Stimulated activated CD4-positive, alpha-beta T cell treated with anti-CD3 and anti-CD28 coated beads, Interleukin-15, amount 100 ng/mL, for 24 hours (primary cell): ENCODE measurements around the gene RAC3.

Experiments
- DNase-seq: peaks from one replicate; pipeline ENCODE4 v3.0.0-alpha.2; 2020

The RAC3 gene

DNA sequence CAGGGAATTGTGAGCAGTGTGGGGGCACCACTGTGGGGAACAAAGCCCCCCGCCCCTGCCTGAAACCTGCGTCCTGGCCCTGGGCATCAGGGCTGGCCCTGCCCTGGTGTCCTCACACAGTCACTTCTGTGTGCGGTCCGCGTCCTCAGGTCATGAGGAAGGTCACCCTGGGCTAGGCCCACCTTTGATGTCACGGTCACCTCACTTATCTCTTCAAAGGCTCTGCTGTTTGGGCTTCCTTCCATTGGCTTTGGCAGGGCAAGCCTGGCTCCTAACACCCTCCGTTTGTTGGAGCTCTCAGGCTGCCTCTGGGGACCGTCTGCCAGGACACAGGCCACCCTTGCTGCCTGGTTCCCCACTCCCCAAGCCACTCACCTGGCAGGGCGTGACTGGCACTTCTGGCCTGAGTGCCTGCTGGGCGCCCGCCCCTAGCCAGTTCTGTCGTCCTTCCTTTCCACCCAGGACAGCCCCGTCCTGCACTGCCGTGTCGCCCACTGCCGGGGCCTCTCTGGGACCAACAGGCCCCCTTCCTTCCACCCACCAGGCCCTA lies 17.6 kb upstream of the RAC3 start:
- no peak for DNase-seq

DNA sequence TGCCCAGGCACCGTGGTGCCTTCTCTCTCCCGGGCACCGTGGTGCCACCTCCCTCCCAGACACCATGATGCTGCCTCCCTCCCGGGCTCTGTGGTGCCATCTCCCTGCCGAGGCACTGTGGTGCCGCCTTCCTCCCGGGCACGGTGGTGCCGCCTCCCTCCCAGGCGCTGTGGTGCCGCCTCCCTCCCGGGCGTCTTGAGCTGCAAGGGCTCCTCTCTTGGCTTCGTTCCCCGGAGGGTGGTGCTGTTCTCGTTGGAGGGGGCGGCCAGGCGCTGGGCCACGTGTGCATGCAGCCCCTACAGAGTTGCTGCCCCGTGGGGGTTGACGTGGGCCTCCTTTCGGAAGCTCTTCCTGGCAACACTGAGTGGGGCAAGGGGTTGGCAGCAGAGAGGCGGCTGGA lies 17.0 kb upstream of the RAC3 start:
- DNase-seq = no peak

DNA sequence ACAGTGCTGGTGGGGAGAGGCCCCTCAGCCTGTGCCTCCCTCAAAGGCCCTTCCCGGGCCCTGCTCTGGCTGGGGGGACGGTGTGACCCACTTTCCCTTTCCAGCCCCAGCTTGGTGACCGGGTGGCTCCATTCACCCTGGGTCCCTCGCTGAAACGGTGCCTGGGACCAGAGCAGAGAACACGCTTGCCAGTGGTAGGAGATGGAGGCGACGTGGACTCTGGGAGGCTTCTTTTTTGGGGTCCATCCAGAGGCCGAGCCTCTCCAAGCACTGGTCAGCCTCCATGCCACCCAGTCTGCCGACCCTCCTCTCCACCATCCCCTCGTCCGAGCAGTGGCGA lies 16.5 kb upstream of the RAC3 start:
- no peak for DNase-seq

DNA sequence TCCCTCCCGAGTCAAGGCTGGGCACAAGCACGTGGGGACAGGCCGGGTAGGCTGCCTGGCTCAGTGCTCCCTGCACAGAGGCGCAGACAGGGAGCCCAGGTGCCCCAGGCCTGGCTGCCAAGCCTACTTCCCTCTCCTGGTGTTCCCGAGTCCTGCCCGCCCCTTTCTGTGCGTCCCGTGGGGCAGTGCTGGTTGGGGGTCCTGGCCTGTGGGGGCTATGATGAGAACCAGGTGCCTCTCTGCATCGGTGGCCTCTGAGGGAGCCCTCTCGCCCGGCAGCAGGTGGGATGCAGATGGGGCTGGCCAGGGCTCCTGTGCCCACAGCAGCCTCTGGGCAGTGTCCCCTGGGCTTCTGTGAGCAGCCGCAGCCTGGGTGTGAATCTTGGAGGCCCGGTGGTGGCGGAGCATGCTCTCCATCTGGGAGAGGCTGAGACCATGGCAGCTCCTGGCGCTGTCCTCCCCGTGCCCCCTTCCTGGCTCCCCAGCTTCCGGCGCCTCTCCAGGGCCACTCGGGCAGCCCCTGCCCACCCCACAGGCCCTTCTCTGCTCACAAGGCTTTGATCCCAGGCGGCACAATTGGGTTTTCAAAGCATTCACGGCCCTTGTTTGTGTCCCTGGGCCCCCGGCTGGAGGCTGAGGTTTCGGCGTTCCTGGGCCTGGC lies 16.0 kb upstream of the RAC3 start:
- DNase-seq = no peak

DNA sequence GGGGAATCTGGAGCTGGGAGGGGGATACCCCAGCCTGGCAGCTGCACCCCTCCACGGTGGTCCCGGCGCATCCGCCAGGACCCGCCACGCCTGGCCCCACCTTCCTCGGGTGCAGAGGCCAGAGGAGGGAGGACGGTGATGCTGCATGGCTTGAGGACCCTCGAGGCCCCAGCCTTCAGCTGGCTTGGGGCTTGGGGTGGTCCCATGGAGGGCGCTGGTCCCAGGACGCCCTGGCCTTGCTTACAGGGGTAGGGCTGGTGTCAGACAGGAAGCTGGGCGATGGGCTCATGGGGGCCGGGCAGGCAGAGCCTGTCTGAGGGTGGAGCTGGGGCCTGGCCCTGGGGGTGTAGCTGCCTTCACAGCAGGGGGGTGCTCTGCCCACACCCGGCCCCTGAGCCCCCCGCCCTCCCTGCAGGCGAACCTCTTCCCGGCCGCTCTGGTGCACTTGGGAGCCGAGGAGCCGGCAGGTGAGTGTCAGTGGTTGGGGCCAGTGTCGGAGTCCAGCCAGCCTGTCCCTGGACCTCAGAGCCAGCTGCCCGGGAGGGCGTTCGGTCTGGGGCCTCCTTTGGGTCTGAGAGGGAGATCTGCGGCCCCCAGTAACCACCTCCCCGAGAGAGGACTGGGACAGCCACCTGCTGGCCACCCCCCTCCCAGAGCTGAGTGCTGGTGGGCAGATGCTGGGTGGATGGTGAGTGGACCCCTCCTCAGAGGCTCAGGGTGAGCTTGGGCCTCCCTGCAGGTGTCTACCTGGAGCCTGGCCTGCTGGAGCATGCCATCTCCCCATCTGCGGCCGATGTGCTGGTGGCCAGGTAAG lies 15.2 kb upstream of the RAC3 start:
- DNase-seq = no peak

DNA sequence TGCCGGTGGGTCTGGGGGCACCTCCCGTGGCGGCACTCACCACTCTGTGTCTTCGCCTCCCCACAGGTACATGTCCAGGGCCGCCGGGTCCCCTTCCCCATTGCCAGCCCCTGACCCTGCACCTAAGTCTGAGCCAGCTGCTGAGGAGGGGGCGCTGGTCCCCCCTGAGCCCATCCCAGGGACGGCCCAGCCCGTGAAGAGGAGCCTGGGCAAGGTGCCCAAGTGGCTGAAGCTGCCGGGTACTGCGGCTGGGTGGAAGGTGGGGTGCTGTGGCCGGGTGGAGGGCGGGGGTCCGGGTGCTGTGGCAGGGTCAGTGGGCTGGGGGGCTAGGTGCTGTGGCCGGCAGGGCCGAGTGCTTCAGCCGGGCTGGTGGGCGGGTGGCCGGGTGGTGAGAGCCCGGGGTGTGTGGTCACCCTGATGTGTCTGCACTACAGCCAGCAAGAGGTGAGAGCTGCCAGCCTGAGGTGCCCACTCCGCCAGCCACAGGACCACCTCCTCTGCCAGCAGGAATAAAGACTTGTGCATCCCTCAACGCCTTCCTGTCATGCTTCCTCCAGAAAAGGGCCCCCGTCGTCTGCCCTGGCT lies 14.5 kb upstream of the RAC3 start:
- DNase-seq = no peak

DNA sequence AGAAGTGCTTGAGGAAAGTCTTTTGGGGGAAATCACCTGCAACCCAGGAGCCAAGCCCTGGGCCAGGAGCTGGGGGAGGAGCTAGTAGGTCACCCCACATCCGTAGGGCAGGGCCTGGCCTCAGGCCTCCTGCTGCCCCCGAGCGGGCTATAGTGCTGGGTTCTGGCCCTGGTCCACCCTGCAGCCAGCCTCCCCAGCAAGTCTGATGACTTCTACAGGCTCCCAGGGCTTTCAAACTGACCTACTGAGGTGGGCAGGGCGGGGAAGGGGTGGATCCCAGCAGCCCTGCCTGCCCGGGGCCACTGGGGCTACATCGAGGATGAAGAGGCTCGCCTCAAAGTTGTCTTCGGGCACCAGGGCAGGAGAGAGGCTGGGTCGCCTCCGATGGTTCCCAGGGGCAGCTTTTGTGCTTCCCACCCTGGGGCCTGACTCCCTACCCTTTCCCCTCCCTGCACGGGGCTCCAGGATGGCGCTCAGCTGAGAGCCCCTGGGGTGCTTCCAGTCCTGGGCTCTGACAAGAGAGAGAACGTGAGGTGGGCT lies 13.8 kb upstream of the RAC3 start:
- DNase-seq = no peak

DNA sequence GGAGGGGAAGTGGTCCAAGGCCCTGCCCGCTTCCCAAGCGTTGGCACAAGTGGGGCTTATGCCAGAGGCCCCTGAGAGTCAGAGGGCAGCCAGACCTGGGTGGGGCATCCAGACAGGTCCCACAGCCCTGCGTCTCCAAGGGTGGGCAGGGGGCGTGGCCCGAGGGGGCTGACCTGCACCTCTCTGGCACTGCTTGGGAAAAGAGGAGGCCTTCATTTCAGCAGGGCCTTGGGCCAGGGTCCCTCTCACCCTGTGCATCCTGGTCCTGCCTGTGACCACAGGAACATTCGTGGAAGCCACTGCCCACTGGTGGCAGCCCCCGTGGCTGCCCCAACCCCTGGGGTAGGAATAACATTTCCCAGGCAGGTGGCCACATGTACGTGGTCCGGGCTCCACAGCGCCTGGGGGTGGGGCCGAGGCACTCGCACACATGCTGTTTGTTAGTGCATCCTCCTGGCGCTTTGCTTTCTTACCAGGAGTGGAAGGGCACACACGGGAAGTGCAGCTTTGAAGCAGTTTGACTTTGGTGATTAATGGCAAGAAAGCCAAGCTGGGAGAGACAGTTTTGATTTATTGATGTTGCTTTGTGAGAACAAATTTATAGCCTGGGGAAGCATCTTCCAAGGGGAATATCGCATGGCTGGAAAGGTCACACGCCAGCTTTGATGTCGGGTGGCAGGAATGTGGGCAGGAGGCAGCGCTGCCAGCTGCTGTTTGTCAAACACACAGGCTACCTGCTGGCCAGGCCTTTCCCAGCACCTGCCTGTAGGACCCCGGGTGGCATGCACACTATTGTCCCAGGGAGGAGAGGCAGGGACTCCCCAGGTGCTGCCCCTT lies 13.1 kb upstream of the RAC3 start:
- DNase-seq = no peak

DNA sequence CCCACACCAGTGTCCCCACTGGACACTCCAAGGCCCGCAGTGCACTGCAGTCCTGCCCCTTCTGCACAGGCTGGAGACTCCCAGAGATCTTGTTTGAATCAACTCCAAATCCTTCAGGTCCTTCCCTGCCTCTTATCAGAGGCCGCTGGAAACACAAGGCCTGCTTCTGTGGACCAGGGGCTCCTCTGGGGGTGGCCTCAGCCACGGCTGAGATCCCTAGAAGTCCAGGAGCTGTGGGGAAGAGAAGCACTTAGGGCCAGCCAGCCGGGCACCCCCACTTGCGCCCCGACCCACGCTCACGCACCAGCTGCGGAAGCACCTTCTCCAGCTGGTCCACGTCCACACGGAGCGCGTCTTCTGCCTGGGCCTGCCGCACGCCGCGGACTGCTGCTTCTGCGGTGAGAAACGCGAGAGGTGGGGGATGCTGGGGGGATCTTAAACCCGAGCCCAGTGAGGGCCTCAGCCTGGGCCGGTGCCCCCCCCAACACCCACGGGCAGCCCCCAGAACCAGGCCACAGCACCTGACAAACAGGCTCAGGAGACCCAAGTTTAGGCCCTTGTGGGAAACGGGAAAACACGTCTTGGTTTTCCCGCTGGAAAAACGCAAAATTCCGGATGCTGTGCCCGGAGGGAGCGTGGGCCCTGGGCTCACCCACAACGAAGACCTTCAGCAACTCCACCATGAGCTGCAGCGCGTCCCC lies 12.3 kb upstream of the RAC3 start:
- no peak for DNase-seq

DNA sequence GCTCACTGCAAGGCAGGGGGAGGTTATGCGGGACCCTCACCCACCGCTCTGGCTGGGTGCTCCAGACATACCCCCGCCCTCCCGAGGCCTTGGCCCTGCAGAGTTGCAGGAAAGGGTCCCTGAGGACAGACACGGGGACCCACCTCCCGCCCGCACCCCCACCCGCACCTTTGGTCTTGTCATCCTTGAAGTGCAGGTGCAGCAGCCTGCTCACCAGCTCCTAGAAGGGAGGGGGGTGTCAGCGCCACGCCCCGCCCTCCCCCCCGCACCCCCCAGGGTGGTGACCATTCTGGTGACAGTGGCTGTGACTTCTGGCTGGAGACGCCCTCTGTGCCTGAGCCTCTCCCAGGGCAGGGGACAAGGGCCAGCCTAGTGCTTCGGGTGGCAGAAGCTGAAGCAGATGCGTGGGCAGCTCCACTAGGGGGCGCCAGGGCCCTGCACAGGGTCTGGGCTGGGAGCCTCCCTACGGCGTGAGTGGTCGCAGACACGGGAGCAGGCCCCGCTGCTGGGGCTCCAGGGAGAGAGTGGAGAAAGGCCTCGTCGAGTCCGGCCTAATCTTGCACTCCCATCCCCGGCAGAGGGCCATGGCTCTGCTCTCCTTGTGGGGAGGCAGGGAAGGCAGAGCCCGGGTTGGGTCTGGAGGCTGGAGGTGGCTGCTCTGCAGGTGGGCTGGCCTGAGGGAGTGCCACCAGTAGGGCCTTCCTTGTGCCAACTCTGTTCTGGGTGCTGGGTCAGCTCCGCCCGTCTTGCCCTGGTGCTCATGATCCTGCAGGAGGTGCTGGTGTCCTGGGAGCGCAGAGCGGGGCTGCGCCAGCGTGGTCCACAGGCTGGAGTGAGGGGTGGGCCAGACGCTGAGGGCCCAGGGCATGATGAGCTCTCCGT lies 11.5 kb upstream of the RAC3 start:
- DNase-seq = peak; percentile 83

DNA sequence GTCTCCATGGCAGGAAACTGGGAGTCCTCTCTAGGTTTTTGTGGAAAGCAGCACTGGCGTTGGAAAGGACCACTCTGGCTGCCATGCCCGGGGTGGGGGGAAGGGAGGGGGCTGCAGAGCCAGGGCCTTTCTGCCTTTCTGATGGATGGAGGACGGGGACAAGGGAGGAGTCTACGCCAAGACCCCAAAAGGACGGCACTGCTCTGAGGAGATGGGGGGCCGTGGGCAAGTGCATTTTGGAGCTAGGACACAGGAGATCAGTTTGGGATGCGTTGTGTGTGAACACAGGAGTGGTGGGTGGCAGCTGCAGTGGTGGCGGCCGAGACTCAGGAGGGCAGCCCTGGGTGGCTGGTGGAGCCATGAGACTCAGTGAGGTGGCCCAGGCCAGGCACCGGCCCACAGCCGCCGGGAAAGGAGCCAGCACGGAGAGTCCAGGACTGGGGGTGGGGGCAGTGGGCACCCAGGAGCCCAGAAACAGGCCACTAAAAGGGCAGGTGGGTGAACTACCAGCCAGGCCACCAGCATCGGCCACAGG lies 10.8 kb upstream of the RAC3 start:
- DNase-seq = no peak

DNA sequence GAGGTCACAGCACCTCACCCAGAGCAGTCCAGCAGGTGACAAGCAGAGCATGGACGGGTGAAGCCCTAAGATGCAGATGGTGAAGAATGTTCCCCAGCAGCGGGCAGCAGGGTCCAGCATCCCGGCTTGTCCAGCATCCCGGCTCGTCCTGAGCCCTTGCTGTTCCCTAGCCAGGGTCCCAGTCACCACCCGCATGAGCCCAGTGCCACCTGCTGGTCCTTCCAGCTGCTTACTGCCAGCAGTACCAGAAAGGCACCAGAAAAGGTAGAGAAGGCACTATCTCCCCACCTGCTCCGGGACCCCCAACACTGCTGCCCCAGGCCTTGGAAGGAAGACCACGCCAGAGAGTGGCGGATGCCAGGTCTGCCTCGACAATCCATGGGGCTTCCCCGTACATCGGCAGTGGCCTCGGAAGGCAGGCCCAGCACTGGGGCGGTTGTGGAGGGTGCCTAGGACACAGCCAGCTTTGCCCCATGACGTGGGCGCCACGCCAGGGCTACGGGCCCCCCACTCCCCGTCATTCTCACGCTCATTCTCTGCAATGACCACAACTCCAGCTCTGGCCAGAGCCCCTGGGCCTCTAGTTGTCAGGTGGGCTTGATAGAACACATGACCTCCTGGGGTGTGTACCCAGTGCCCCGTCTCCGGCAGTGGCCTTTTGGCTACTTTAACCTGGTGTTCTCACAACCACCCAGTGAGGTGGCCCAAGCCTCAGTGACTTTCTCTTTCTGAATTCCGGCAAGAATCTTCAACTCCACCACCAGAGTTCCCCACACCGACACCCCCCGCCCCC lies 10.2 kb upstream of the RAC3 start:
- peak; percentile 68 for DNase-seq

DNA sequence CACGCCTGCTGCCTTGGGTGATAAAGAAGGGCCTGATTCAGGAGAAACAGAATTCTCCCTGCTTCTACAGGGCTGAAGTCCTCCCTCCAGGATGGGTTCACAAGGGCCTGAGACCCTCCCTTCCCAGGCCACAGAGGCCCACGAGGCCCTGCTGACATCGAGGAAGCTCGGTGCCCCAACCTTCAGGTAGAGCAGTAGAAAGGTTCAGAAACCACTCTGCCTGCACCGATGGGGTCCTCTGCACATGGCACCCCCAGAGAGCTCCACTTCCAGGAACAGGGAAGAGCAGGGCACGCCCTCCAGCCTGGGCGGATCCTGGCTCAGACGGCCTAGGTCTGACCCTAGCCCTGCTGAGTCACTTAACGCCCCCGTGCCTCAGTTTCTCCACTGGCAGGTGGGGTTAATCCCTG lies 9.6 kb upstream of the RAC3 start:
- DNase-seq = no peak

DNA sequence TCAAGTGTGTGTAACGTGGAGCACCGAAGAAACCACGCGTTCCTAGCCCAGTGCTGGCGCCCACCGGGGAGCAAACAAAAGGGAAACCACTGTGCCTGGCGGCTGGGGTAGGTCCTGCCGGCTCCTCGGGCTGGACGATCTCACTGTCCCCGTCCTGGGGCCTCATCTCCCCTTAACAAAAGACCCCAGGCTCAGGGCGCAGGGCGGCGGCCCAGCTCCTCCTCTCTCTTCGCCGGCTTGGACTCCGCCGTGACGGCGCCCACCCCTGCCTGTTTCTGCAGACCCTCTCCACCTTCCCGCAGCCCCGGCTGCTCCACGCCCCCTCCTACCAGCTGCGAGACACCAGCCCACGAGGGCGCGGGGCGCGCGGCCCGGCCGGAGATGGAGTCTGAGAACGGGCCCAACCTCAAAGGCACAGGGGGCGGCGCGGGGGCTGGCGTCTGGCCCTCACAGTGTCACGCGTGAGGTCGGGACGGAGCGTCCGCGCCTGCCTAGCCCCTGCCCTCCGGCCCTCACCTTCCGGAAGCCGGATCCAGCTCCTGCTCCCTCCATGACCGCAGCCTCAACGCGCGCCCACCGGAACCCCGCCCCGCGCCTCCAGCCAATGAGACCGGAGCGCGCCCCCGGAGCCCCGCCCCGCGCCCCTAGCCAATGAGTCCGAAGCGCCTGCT lies 9.0 kb upstream of the RAC3 start, which contains the start of gene CENPX:
Gene CENPX, minus strand, starts transcription at position 569 of the 671 bp plus-strand sequence. Its CDS starts 17 bp downstream, at position 552.
- DNase-seq = no peak

DNA sequence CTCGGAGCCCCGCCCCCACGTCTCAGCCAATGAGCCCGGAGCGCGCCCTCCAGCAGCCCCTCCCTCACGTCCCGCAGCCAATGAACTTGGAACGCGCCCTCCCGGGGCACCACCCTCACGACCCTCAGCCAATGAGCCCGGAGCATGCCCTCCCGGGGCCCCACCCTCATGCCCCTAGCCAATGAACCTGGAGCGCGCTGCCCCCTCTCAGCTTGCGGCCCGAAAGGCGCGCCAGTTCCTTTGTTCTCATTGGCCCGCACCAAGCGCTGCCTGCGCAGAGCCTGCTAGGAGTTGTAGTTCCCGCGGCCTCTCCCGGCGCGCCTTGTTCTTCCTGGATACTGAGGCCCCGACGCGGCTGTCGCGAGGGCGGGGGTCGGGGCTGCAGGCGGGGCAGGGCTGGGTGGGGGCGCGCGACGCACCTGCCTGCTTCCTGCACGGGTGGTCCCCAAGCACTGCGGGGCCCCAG lies 8.5 kb upstream of the RAC3 start, which contains the start of gene LRRC45:
Gene LRRC45, plus strand, starts transcription at position 325 of the 466 bp plus-strand sequence. CDS start 339 bp downstream, outside the sequence.
- DNase-seq = peak; percentile 100

DNA sequence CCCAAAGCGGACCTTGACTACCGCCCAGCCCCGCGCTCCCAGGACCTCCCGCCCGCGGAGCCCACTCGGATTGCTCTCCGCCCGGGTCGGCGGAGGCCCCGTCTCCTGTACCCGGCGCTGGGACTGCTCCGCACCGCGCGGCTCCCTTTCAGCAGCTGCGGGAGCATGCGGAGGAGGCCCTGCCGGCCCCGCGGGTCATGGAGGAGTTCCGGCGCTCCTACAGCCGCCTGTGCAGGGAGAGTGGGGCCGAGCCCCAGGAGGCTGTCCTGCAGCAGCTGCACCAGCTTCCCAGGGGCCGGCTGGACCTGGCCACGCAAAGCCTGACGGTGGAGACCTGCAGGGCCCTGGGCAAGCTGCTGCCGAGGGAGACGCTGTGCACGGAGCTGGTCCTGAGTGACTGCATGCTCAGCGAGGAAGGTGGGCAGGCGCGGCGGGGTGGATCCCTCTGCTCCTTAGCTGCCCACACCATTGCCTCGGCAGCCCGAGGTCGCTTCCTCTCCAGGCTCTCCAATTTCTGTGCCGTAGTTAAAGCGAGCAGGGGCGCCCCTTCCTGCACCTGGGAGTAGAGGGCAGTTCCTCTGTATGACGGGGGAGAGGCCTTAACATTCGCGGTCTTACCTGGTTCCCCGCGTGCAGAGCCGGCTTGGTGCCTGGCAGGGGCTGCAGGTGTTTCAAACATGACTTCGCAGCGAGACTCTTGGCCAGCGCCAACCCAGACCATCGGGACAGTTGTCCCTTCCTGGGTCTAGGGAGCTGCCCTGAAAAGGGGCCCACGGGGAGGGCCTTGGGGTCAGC lies 7.8 kb upstream of the RAC3 start:
- peak; percentile 52 for DNase-seq

DNA sequence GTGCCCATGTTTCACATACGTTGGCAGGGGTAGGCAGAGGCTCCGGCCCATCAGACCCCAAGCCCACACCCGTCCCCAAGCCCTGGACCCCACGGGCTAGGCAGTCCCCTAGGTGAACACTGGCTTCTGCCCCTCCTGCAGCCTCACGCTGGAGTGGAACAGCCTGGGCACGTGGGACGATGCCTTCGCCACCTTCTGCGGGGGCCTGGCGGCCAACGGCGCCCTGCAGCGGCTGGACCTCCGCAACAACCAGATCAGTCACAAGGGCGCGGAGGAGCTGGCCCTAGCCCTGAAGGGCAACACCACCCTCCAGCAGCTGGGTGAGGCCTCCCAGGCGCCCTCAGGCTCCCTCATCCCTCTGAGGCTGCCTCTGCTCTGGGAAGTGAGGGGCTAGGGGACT lies 6.6 kb upstream of the RAC3 start:
- no peak for DNase-seq
